SK-N-SH treated with all-trans-retinoic acid at 6 μM for 48 hours (cell line): ENCODE measurements around the gene ADAM10.

ENCODE experiments used
- ESRRG ChIP-seq: fragments of 250-450 bp; sonication (Bioruptor Pico); IDR thresholded peaks from 2 replicates; pipeline ENCODE4 v1.6.1; 2021; ENCODE audit warnings: mild to moderate bottlenecking
- GLIS3 ChIP-seq: fragments of 250-450 bp; sonication (Bioruptor Pico); IDR thresholded peaks from 2 replicates; pipeline ENCODE4 v1.5.0; 2020; ENCODE audit warnings: mild to moderate bottlenecking, moderate library complexity
- OSR1 ChIP-seq: fragments of 250-450 bp; sonication (Bioruptor Pico); IDR thresholded peaks from 2 replicates; pipeline ENCODE4 v1.8.0; 2022; ENCODE audit warnings: moderate library complexity, mild to moderate bottlenecking, inconsistent platforms
- PATZ1 ChIP-seq: fragments of 250-450 bp; sonication (Bioruptor Pico); IDR thresholded peaks from 2 replicates; pipeline ENCODE4 v1.8.0; 2020; ENCODE audit warnings: mild to moderate bottlenecking, moderate library complexity, borderline replicate concordance
- POU6F1 ChIP-seq: fragments of 250-450 bp; sonication (Bioruptor Pico); IDR thresholded peaks from 2 replicates; pipeline ENCODE4 v1.8.0; 2021; ENCODE audit warnings: low read depth, mild to moderate bottlenecking, moderate library complexity, borderline replicate concordance
- ZFP30 ChIP-seq: fragments of 450-650 bp; formaldehyde crosslinking; IDR thresholded peaks from 2 replicates; pipeline ENCODE4 v1.5.0; 2022; ENCODE audit warnings: mild to moderate bottlenecking, moderate library complexity
- ZNF565 ChIP-seq: fragments of 450-650 bp; formaldehyde crosslinking; conservative IDR thresholded peaks from 2 replicates; pipeline ENCODE4 v1.5.0; 2020; ENCODE audit warnings: low read depth, mild to moderate bottlenecking, moderate library complexity

GRCh38 chr15:58547628-58548307 is 201.7 kb downstream of the ADAM10 start:
- no peak for TF ChIP-seq POU6F1 (CRISPR knock-in tag)
- TF ChIP-seq ESRRG, result no peak
- TF ChIP-seq OSR1, result no peak
- TF ChIP-seq PATZ1 (CRISPR knock-in tag), result no peak
- TF ChIP-seq ZFP30 (CRISPR knock-in tag), result no peak
- no peak for TF ChIP-seq ZNF565
- no peak for TF ChIP-seq GLIS3 (CRISPR knock-in tag)
